Activated CD4-positive, alpha-beta T cell treated with anti-CD3 and anti-CD28 coated beads, Interleukin-2, amount 50 U/mL, for 48 hours (primary cell): Measurements from ENCODE around the gene FGF18.
"Not testable (repeated sequence)": the region's sequence is repeated elsewhere in the genome, so short reads cannot be mapped to it uniquely, and the experiment has no call there.

Experiments
- DNase-seq, 2 experiments: peaks; one replicate each; pipeline ENCODE4 v3.0.0-alpha.2; 2020

The FGF18 gene

DNA sequence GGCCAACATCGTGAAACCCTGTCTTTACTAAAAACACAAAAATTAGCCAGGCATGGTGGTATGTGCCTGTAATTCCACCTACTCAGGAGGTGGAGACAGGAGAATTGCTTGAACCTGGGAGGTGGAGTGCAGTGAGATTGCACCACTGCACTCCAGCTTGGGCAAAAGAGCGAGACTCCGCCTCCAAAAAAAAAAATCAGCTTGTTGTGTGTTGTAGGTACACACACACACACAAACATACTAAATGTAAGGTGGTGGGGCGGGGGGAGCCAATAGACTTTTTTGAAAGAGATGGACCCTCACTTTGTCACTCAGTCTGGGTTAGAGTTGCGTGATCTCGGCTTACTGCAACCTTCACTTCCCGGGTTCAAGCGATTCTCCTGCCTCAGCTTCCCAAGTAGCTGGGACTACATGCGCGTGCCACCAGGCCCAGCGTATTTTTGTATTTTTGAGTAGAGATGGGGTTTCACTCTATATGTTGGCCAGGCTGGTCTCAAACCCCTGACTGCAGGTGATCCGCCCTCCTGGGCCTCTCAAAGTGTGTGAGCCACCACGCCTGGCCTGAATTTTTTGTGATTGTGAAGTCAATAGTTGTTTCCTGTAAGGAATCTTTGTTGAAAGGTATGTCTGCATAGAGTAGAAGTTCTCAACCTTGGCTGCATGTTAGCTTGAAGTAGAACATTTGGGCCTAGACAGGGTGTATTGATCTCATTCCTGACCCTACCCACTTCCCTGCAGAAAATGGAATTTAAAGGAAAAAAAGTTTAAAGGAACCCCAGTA lies 18.1 kb upstream of the FGF18 start:
- no peak for DNase-seq

- not testable (repeated sequence) for DNase-seq
Observed at GRCh38 chr5:171402751-171403150, 16.7 kb upstream of the FGF18 start.

DNA sequence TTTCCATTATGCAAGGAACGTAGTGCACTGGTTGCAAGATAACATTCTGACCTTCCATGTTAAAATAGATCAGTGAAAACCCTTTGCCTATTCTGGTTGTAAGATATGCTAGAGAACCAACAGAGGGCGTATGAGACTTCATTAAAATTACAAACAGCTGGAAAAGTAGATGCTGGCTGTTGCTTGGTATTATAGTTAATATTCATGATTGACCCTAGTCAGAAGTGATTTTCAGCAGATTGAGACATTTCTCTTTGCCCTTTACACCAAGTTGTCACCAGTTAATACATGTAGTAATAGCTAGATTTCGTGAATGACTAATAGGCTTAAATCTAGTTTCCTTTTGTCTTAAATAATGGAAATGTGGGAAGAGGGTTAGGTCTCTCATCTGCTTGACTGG lies 13.8 kb upstream of the FGF18 start:
- DNase-seq = no peak

- no peak for DNase-seq
Observed at GRCh38 chr5:171407234-171407633, 12.2 kb upstream of the FGF18 start.

- DNase-seq = no peak
Observed at GRCh38 chr5:171409164-171410136, 10.0 kb upstream of the FGF18 start.

GRCh38 chr5:171410181-171410580 lies 9.3 kb upstream of the FGF18 start:
- DNase-seq = no peak

GRCh38 chr5:171412186-171412585 lies 7.3 kb upstream of the FGF18 start:
- no peak for DNase-seq

DNA sequence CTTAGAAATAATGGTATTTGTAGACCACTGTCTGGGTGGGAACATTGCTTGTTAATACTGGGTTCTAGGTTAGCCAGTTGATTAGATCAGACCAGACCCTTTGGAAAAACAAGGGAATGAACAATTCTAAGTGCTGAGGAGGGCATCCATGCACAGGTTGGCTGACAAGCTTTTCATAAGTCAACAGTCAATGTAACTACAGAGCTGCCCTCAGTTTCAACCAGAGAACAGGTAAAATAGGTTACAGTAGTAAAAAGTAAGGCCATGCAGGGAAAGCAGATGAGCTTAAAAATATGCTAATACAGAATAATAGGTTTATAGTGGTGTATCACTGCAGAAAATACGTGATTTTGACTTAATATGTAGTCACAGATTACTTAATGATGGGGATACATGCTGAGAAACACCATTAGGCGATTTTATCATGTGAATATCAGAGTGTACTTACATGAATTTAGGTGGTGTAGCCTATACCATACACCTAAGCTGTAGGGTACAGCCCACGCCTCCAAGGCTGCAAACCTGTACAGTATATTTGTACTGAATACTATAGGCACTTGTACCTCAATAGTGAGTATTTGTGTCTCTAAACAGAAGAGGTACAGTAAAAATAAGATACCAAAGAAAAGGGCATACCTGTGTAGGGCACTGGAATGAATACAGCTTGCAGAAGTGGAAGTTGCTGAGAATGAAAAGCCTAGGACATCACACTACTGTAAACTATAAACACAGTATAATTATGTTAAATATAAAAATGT lies 6.1 kb upstream of the FGF18 start:
- DNase-seq = no peak

GRCh38 chr5:171413993-171414392 lies 5.5 kb upstream of the FGF18 start:
- not testable (repeated sequence) for DNase-seq

GRCh38 chr5:171415115-171415730 lies 4.2 kb upstream of the FGF18 start:
- DNase-seq = no peak

- DNase-seq = no peak
Observed at GRCh38 chr5:171416160-171417049, 3.0 kb upstream of the FGF18 start.

- DNase-seq = peak; percentile 65 to 74
Observed at GRCh38 chr5:171418316-171418981, 998 bp upstream of the FGF18 start.

DNA sequence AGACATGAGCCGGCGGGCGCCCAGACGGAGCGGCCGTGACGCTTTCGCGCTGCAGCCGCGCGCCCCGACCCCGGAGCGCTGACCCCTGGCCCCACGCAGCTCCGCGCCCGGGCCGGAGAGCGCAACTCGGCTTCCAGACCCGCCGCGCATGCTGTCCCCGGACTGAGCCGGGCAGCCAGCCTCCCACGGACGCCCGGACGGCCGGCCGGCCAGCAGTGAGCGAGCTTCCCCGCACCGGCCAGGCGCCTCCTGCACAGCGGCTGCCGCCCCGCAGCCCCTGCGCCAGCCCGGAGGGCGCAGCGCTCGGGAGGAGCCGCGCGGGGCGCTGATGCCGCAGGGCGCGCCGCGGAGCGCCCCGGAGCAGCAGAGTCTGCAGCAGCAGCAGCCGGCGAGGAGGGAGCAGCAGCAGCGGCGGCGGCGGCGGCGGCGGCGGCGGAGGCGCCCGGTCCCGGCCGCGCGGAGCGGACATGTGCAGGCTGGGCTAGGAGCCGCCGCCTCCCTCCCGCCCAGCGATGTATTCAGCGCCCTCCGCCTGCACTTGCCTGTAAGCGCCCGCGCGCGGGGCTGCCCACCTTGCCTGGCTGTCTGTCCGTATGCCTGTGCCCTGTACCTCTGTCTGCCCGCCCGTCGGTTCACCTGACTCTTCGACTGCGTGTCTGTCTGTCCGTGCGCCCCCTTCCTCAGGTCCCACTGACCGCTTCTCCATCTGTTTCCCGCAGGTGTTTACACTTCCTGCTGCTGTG lies 412 bp downstream of the FGF18 start:
- peak; percentile 22 to 33 for DNase-seq

DNA sequence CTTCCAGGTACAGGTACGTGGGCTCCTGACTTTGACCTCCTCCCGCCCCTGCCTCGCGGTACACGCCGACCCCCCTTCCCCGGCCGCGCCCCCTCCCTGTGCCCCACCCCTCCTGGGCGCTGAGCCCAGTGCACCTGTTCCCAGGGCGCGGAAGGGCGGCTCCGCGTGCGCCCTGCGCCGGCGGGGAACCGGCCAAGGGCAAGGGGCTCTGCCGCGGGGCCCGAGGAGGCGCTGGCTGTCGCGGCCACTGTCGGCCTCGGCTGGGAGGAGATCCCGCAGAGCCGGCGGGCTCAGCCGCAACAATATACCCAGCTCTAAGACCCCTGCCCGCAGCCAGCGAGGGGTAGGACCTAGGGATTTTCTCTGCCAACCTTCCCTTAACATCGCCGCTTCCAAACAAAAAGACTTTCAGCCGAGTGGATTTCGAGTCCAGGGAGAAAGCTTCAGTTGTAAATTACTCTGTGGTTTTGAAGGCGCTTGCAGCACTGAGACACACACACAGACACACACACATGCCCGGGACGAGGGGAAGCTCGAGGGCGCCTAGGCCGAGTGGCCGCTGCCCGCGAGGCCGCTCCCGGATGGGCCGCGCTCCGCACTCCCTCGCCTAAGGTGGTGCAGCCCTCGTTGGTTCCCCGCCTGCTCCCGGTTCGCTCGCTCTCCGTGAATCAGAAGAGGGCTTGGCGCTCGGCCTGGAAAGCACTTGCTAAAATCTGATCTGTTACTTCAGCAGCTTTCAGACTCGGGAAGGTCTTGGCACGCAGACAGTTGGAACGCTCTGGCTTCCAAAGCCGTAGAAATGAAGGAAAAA lies 1.2 kb downstream of the FGF18 start:
- DNase-seq = no peak

- DNase-seq = no peak
Observed at GRCh38 chr5:171421331-171422262, 2.1 kb downstream of the FGF18 start.

DNA sequence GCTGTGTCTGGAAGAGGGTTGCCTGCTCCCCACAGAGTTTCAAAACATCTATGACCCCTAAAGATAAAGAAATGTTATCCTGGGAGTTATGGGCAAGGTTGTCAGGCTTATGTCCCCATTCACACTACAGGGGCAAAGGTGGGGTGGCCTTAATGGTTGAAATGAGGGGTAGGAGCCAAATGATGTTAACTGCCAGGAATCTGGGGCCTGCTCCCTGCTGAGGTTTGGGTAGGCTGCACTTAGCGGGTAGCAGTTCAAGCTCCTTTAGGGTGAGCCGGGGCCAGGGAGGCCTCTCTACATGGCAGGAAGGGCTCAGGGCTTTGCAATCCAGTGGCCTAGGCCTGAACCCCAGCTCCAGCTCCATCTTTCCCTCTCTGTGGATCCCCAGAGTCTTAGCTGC lies 3.0 kb downstream of the FGF18 start:
- DNase-seq = no peak

DNA sequence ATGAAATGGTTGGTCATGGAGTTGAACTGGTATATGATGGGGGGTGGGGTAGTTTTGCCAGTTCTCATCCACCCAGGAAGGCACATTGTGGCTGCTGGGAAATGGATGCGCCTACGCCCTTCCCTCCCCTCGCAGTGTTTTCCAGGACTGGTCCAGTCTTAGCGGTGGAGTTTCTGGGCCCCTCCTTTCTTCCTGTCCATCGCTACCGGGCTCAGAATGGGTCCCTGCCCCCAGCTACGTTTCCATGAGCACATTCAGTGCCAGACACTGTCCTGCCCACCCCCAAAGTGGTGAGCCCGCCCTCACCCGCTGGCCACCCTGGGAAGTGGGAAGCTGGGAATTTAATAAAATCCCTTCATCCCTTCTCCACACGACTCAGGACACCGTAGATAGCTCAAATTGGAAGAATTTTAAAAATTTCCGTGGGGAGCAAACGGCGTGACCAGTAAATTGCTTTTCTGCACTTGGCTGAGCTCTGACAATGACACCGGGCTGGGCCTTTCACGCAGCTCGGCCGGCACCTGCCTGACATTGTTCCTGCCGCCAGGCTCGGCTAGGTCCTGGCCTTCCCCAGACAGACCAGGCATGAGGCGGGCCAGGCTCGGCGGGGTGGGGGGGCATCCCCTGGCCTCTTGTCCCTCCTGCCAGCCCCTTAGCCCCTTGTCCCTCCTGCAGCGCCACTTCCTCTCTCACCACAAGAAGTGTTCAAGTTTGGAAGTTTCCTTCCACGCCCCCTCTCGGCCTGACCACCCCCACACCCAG lies 3.6 kb downstream of the FGF18 start:
- DNase-seq = no peak
